Mucosa of gallbladder (tissue), 1 donor: Measurements from ENCODE around the gene TCIRG1. TPM values are rescaled to one million over a fixed set of nuclear protein-coding genes. Genes with fewer than 3 reads are reported as not detected.

ENCODE experiments used
- DNase-seq: peaks from one replicate; pipeline ENCODE4 v3.0.0-alpha.2; 2020; ENCODE audit warnings: low spot score
- total RNA-seq: library from RNA; stranded (reverse); gene quantifications from one replicate; pipeline ENCODE4 v1.2.1, GENCODE V29; 2021
- donor health status: DM: no; HTN: no; CAD: no.

Gene TCIRG1
- total RNA-seq, 1 donor from 2014 or later: 151 TPM

- no peak for DNase-seq
Measured at GRCh38 chr11:68051191-68052136, 12.6 kb downstream of the TCIRG1 start.

- no peak for DNase-seq
Measured at GRCh38 chr11:68052137-68052873, 13.5 kb downstream of the TCIRG1 start.

- DNase-seq: no peak
Measured at GRCh38 chr11:68053117-68053516, 14.3 kb downstream of the TCIRG1 start.

GRCh38 chr11:68053981-68054812 lies 15.4 kb downstream of the TCIRG1 start:
- no peak for DNase-seq

GRCh38 chr11:68056317-68057285 lies 17.8 kb downstream of the TCIRG1 start:
- DNase-seq: no peak

GRCh38 chr11:68057807-68058206 lies 19.0 kb downstream of the TCIRG1 start:
- no peak for DNase-seq

GRCh38 chr11:68061508-68061907 lies 22.7 kb downstream of the TCIRG1 start:
- no peak for DNase-seq

GRCh38 chr11:68064926-68065325 lies 26.1 kb downstream of the TCIRG1 start:
- no peak for DNase-seq

- DNase-seq: no peak
Measured at GRCh38 chr11:68065841-68066240, 27.0 kb downstream of the TCIRG1 start.

- DNase-seq: no peak
Measured at GRCh38 chr11:68066742-68067141, 27.9 kb downstream of the TCIRG1 start.

- no peak for DNase-seq
Measured at GRCh38 chr11:68067991-68068390, 29.2 kb downstream of the TCIRG1 start.

- DNase-seq: no peak
Measured at GRCh38 chr11:68071281-68072048, 32.6 kb downstream of the TCIRG1 start.

- no peak for DNase-seq
Measured at GRCh38 chr11:68074584-68075352, 35.9 kb downstream of the TCIRG1 start.

- DNase-seq: no peak
Measured at GRCh38 chr11:68076371-68077042, 37.7 kb downstream of the TCIRG1 start.

- no peak for DNase-seq
Measured at GRCh38 chr11:68077617-68078582, 39.1 kb downstream of the TCIRG1 start.

- no peak for DNase-seq
Measured at GRCh38 chr11:68080860-68081259, 42.0 kb downstream of the TCIRG1 start.

- DNase-seq: no peak
Measured at GRCh38 chr11:68081691-68082090, 42.9 kb downstream of the TCIRG1 start.
